G401.6 (cell line): Measurements from ENCODE around the gene CNTNAP2.

Experiments
- FAIRE-seq: peaks from 2 replicates; lab custom pipeline; 2012; peaks lifted over from hg19 to GRCh38; lab: Jason Lieb, UNC

Gene CNTNAP2

GRCh38 chr7:147861945-147862344 lies 1745.3 kb downstream of the CNTNAP2 start:
- no peak for FAIRE-seq

GRCh38 chr7:147869456-147869855 lies 1752.9 kb downstream of the CNTNAP2 start:
- FAIRE-seq: no peak

GRCh38 chr7:147878912-147879661 lies 1762.5 kb downstream of the CNTNAP2 start:
- FAIRE-seq: no peak

- no peak for FAIRE-seq
Measured at GRCh38 chr7:147885869-147886268, 1769.3 kb downstream of the CNTNAP2 start.

GRCh38 chr7:147894271-147894670 lies 1777.7 kb downstream of the CNTNAP2 start:
- FAIRE-seq: no peak

GRCh38 chr7:147896121-147896520 lies 1779.5 kb downstream of the CNTNAP2 start:
- no peak for FAIRE-seq

- no peak for FAIRE-seq
Measured at GRCh38 chr7:147903536-147904218, 1787.1 kb downstream of the CNTNAP2 start.

- FAIRE-seq: no peak
Measured at GRCh38 chr7:147904219-147904576, 1787.6 kb downstream of the CNTNAP2 start.

GRCh38 chr7:147909431-147910148 lies 1793.0 kb downstream of the CNTNAP2 start:
- no peak for FAIRE-seq

- FAIRE-seq: no peak
Measured at GRCh38 chr7:147911201-147911601, 1794.6 kb downstream of the CNTNAP2 start.

GRCh38 chr7:147912291-147912690 lies 1795.7 kb downstream of the CNTNAP2 start:
- no peak for FAIRE-seq

GRCh38 chr7:147912946-147913638 lies 1796.5 kb downstream of the CNTNAP2 start:
- FAIRE-seq: no peak

GRCh38 chr7:147915781-147916180 lies 1799.2 kb downstream of the CNTNAP2 start:
- no peak for FAIRE-seq

- FAIRE-seq: no peak
Measured at GRCh38 chr7:147916573-147916972, 1800.0 kb downstream of the CNTNAP2 start.

GRCh38 chr7:147923841-147924240 lies 1807.2 kb downstream of the CNTNAP2 start:
- no peak for FAIRE-seq

GRCh38 chr7:147937428-147937827 lies 1820.8 kb downstream of the CNTNAP2 start:
- no peak for FAIRE-seq

GRCh38 chr7:147941381-147941780 lies 1824.8 kb downstream of the CNTNAP2 start:
- FAIRE-seq: no peak

GRCh38 chr7:147944321-147944720 lies 1827.7 kb downstream of the CNTNAP2 start:
- FAIRE-seq: no peak

GRCh38 chr7:147952918-147953317 lies 1836.3 kb downstream of the CNTNAP2 start:
- FAIRE-seq: no peak

GRCh38 chr7:147968046-147968610 lies 1851.5 kb downstream of the CNTNAP2 start:
- no peak for FAIRE-seq

- FAIRE-seq: no peak
Measured at GRCh38 chr7:147971606-147972110, 1855.1 kb downstream of the CNTNAP2 start.

GRCh38 chr7:147978201-147978600 lies 1861.6 kb downstream of the CNTNAP2 start:
- no peak for FAIRE-seq
